OCI-LY3 (cell line): ENCODE measurements around the gene DSC3.

Experiments used
- H2AFZ ChIP-seq: fragments of 200-600, 300-600 bp; shearing (Covaris generic); 2 replicates; pipeline ENCODE4 v1.6.0; 2014; ENCODE audit warnings: antibody characterized with exemption, low read depth, low read length
- H3K27ac ChIP-seq: fragments of 200-600, 300-600 bp; sonication (generic); 2 replicates; pipeline ENCODE4 v1.5.1; 2014; ENCODE audit warnings: mild to moderate bottlenecking, low read length, moderate library complexity, mixed read lengths
- H3K27me3 ChIP-seq: fragments of 200-600, 300-600 bp; sonication (generic); 2 replicates; pipeline ENCODE4 v1.6.1; 2014; ENCODE audit warnings: low read depth, low read length, mixed read lengths
- H3K36me3 ChIP-seq: fragments of 200-600, 300-600 bp; sonication (generic); replicated peaks from 2 replicates; pipeline ENCODE3; 2014; ENCODE audit warnings: low read depth, low read length, mixed read lengths
- H3K4me1 ChIP-seq: fragments of 300-600, 200-600 bp; sonication (generic); 2 replicates; pipeline ENCODE4 v1.6.1; 2014; ENCODE audit warnings: low read length, mixed read lengths
- H3K4me2 ChIP-seq: fragments of 200-600, 300-600 bp; sonication (generic); 2 replicates; pipeline ENCODE4 v1.6.1; 2014; ENCODE audit warnings: low read length, mixed read lengths
- H3K4me3 ChIP-seq: fragments of 300-600, 200-600 bp; sonication (generic); 2 replicates; pipeline ENCODE4 v1.5.1; 2014; ENCODE audit warnings: antibody characterized with exemption, mild to moderate bottlenecking, low read length, moderate library complexity
- H3K79me2 ChIP-seq: fragments of 300-600, 200-600 bp; shearing (Covaris generic); 2 replicates; pipeline ENCODE4 v1.6.1; 2014; ENCODE audit warnings: mild to moderate bottlenecking, low read length, mixed read lengths
- H3K9ac ChIP-seq: fragments of 300-600, 200-600 bp; shearing (Covaris generic); 2 replicates; pipeline ENCODE4 v1.6.0; 2014; ENCODE audit warnings: mild to moderate bottlenecking, low read length, moderate library complexity
- H3K9me3 ChIP-seq: fragments of 200-600, 300-600 bp; shearing (Covaris generic); 2 replicates; pipeline ENCODE4 v1.6.1; 2014; ENCODE audit warnings: low read length, mixed read lengths; ENCODE audit not compliant: insufficient read depth
- H4K20me1 ChIP-seq: fragments of 200-600, 300-600 bp; sonication (generic); 2 replicates; pipeline ENCODE4 v1.6.1; 2016; ENCODE audit warnings: low read length, mixed read lengths; ENCODE audit not compliant: insufficient read depth
- CTCF ChIP-seq: fragments of 200-600, 300-600 bp; sonication (generic); IDR thresholded peaks from 2 replicates; pipeline ENCODE4 v1.5.1; 2014; ENCODE audit warnings: antibody characterized with exemption, low read length, low read depth
- EZH2phosphoT487 ChIP-seq: fragments of 200-600 bp; shearing (Covaris generic); IDR thresholded peaks from 2 replicates; pipeline ENCODE4 v1.6.1; 2018; ENCODE audit warnings: antibody characterized with exemption, mixed run types, low read depth

The DSC3 gene

GRCh38 chr18:30999887-31000628 lies 42.5 kb downstream of the DSC3 start:
- no peak overlapping the region for H2AFZ ChIP-seq
- TF ChIP-seq CTCF (no peak), EZH2phosphoT487 (no peak)
- H3K4me2 ChIP-seq, result no peak overlapping the region

GRCh38 chr18:30999186-30999585 lies 43.4 kb downstream of the DSC3 start:
- H3K9me3 ChIP-seq, result no peaks in the 10 kb centered on the region
- H4K20me1 ChIP-seq, result no peaks in the 10 kb centered on the region
- no peak overlapping the region for H3K9ac ChIP-seq
- H3K27ac ChIP-seq, result no peak overlapping the region
- peak overlapping the region; percentile 31; the same call in 1 of the 2 replicates for H3K4me2 ChIP-seq
- TF ChIP-seq CTCF (peak; percentile 42; the same call in 1 of the 2 replicates), EZH2phosphoT487 (no peak)
- no peaks in the 10 kb centered on the region for H3K4me1 ChIP-seq
- H3K79me2 ChIP-seq, result no peaks in the 10 kb centered on the region
- H3K36me3 ChIP-seq, result no peaks in the 10 kb centered on the region
- peaks cover 3% of the 10 kb centered on the region; the same call in 1 of the 2 replicates for H3K27me3 ChIP-seq
- H2AFZ ChIP-seq, result 0 out of 2 replicates have a peak overlapping the region, but pooled peaks have one; percentile 33
- no peak overlapping the region for H3K4me3 ChIP-seq

More at GRCh38 chr18:30999887-31000628, 42.5 kb downstream of the DSC3 start:
- no peaks in the 10 kb centered on the region for H3K79me2 ChIP-seq
- no peaks in the 10 kb centered on the region for H4K20me1 ChIP-seq
- H3K27me3 ChIP-seq, result peaks cover 3% of the 10 kb centered on the region; the same call in 1 of the 2 replicates
- H3K27ac ChIP-seq, result no peak overlapping the region
- no peak overlapping the region for H3K4me3 ChIP-seq
- H3K9ac ChIP-seq, result no peak overlapping the region
- no peaks in the 10 kb centered on the region for H3K4me1 ChIP-seq
- H3K36me3 ChIP-seq, result no peaks in the 10 kb centered on the region
- H3K9me3 ChIP-seq, result no peaks in the 10 kb centered on the region

- no peaks in the 10 kb centered on the region for H3K4me1 ChIP-seq
- no peaks in the 10 kb centered on the region for H3K9me3 ChIP-seq
- H3K4me2 ChIP-seq, result no peak overlapping the region
- no peak overlapping the region for H2AFZ ChIP-seq
- H3K79me2 ChIP-seq, result no peaks in the 10 kb centered on the region
- no peaks in the 10 kb centered on the region for H4K20me1 ChIP-seq
- no peak overlapping the region for H3K4me3 ChIP-seq
- H3K27ac ChIP-seq, result no peak overlapping the region
- H3K36me3 ChIP-seq, result no peaks in the 10 kb centered on the region
- TF ChIP-seq CTCF (no peak), EZH2phosphoT487 (no peak)
- H3K27me3 ChIP-seq, result peaks cover 3% of the 10 kb centered on the region; the same call in 1 of the 2 replicates
- no peak overlapping the region for H3K9ac ChIP-seq
Observed at GRCh38 chr18:30997223-30997622, 45.3 kb downstream of the DSC3 start.

- Histone ChIP-seq H4K20me1 (no peaks in the 10 kb centered on the region), H3K4me3 (no peak overlapping the region), H3K4me1 (peaks cover 8% of the 10 kb centered on the region), H3K27ac (no peak overlapping the region), H3K9me3 (no peaks in the 10 kb centered on the region), H3K36me3 (no peaks in the 10 kb centered on the region), H3K79me2 (no peaks in the 10 kb centered on the region), H3K27me3 (no peaks in the 10 kb centered on the region), H2AFZ (no peak overlapping the region), H3K4me2 (no peak overlapping the region), H3K9ac (no peak overlapping the region)
- TF ChIP-seq EZH2phosphoT487, result no peak
- TF ChIP-seq CTCF, result no peak
Observed at GRCh38 chr18:30992231-30992630, 50.3 kb downstream of the DSC3 start.
